PFSK-1 (cell line): ENCODE data around the gene TAAR1.

Experiments used
- FOXP2 ChIP-seq: optimal IDR thresholded peaks from 2 replicates; pipeline ENCODE3; 2011; ENCODE audit warnings: borderline replicate concordance, control low read depth, inconsistent platforms; ENCODE audit not compliant: insufficient read depth; ENCODE audit errors: extremely low read length, extremely low read depth
- POLR2AphosphoS5 ChIP-seq: IDR thresholded peaks from 2 replicates; pipeline ENCODE4 v1.6.1; 2012; ENCODE audit warnings: low read depth, mild to moderate bottlenecking, control low read depth, low read length, moderate library complexity
- REST ChIP-seq, 2 experiments: IDR thresholded peaks; 2 replicates each; pipeline versions ENCODE4 v1.6.1 to v1.8.0; 2011 to 2012; ENCODE audit warnings: low read depth in 2 of 2, low read length in 2 of 2, control low read depth in 1 of 2, inconsistent platforms in 1 of 2, mild to moderate bottlenecking in 1 of 2, moderate library complexity in 1 of 2; ENCODE audit not compliant: insufficient read depth in 1 of 2
- SIN3A ChIP-seq: IDR thresholded peaks from 2 replicates; pipeline ENCODE4 v1.6.1; 2012; ENCODE audit warnings: mild to moderate bottlenecking, low read length, moderate library complexity, borderline replicate concordance; ENCODE audit not compliant: insufficient read depth
- TAF1 ChIP-seq: IDR thresholded peaks from 2 replicates; pipeline ENCODE4 v1.6.1; 2012; ENCODE audit warnings: low read length, control low read depth, borderline replicate concordance; ENCODE audit not compliant: insufficient read depth

Gene TAAR1

GRCh38 chr6:132661906-132662305 is 2.9 kb upstream of the TAAR1 start:
- no peak for TF ChIP-seq POLR2AphosphoS5
- TF ChIP-seq FOXP2 = no peak
- TF ChIP-seq TAF1 = no peak
- TF ChIP-seq REST (IDR thresholded peaks at IDR 0.05; ENCODE audit: insufficient read depth in 1 of 2, low read depth in 2 of 2, low read length in 2 of 2) = no peak
- TF ChIP-seq SIN3A = no peak

- no peak for TF ChIP-seq TAF1
- TF ChIP-seq REST (IDR thresholded peaks at IDR 0.05; ENCODE audit: insufficient read depth in 1 of 2, low read depth in 2 of 2, low read length in 2 of 2) = no peak
- no peak for TF ChIP-seq FOXP2
Observed at GRCh38 chr6:132651062-132651461, 7.9 kb downstream of the TAAR1 start.

- no peak for TF ChIP-seq FOXP2
Observed at GRCh38 chr6:132650429-132650828, 8.6 kb downstream of the TAAR1 start.

- no peak for TF ChIP-seq TAF1
Observed at GRCh38 chr6:132648828-132649227, 10.2 kb downstream of the TAAR1 start.

- TF ChIP-seq POLR2AphosphoS5 = no peak
- TF ChIP-seq FOXP2 = no peak
- no peak for TF ChIP-seq SIN3A
- no peak for TF ChIP-seq REST (IDR thresholded peaks at IDR 0.05; ENCODE audit: insufficient read depth in 1 of 2, low read depth in 2 of 2, low read length in 2 of 2)
- no peak for TF ChIP-seq TAF1
Observed at GRCh38 chr6:132648356-132648755, 10.6 kb downstream of the TAAR1 start.

GRCh38 chr6:132643547-132643946 is 15.4 kb downstream of the TAAR1 start:
- TF ChIP-seq REST (IDR thresholded peaks at IDR 0.05; ENCODE audit: insufficient read depth in 1 of 2, low read depth in 2 of 2, low read length in 2 of 2) (no peak), FOXP2 (no peak), POLR2AphosphoS5 (no peak), SIN3A (no peak), TAF1 (no peak)
